ENCODE data around the gene COMMD10. TPM values are rescaled to one million over a fixed set of nuclear protein-coding genes. Genes with fewer than 3 reads are reported as not detected.

The COMMD10 gene
- total RNA-seq, 4 donors from 2014 or later = 17.6 to 35.7 (median 25.7) TPM

- intact Hi-C loops (cut with DNase I) = loop anchor here (5.0 to 10.0 kb wide), 2 partner anchors 435 to 807 kb away; partner anchors contain the start of gene SEMA6A
- 21% methylated on average over 4 of the region's 4 CpGs for WGBS
- Histone ChIP-seq H3K4me3 (no peak overlapping the region), H3K27ac (replicated peaks in 1 of 4) (no peak overlapping the region), H3K36me3 (peaks cover 0 to 8% (median 1%) of the 10 kb centered on the region in 4 donors), H3K4me1 (peaks cover 0 to 8% (median 0%) of the 10 kb centered on the region in 4 donors), H3K27me3 (no peaks in the 10 kb centered on the region), H3K9me3 (no peaks in the 10 kb centered on the region)
- no peak for DNase-seq (ENCODE audit: extremely low spot score)
- TF ChIP-seq EP300 (IDR thresholded peaks at IDR 0.05) = no peak
- no peak for TF ChIP-seq POLR2AphosphoS5 (IDR thresholded peaks at IDR 0.05)
- peak; percentile 56 to 75 (median 70) for TF ChIP-seq CTCF (IDR thresholded peaks at IDR 0.05)
- TF ChIP-seq POLR2A (IDR thresholded peaks at IDR 0.05; ENCODE audit: low read depth) = no peak
Measured at GRCh38 chr5:116137544-116138378, 52.9 kb downstream of the COMMD10 start.

GRCh38 chr5:116142495-116142894 lies 57.7 kb downstream of the COMMD10 start:
- Histone ChIP-seq H3K4me1 (peaks cover 0 to 7% (median 0%) of the 10 kb centered on the region in 4 donors), H3K27me3 (no peaks in the 10 kb centered on the region), H3K4me3 (no peak overlapping the region), H3K27ac (replicated peaks in 1 of 4) (no peak overlapping the region), H3K9me3 (no peaks in the 10 kb centered on the region), H3K36me3 (no peaks in the 10 kb centered on the region)
- 96% methylated on average over 3 of the region's 3 CpGs for WGBS
- no peak for DNase-seq (ENCODE audit: extremely low spot score)
- TF ChIP-seq EP300 (IDR thresholded peaks at IDR 0.05) (no peak), POLR2A (IDR thresholded peaks at IDR 0.05; ENCODE audit: low read depth) (no peak), POLR2AphosphoS5 (IDR thresholded peaks at IDR 0.05) (no peak), CTCF (IDR thresholded peaks at IDR 0.05) (no peak)
- intact Hi-C loops (cut with DNase I) = no loop called here

GRCh38 chr5:116144103-116144502 lies 59.3 kb downstream of the COMMD10 start:
- intact Hi-C loops (cut with DNase I) = no loop called here
- Histone ChIP-seq H3K4me1 (no peaks in the 10 kb centered on the region), H3K9me3 (no peaks in the 10 kb centered on the region), H3K27ac (replicated peaks in 1 of 4) (no peak overlapping the region), H3K36me3 (no peaks in the 10 kb centered on the region), H3K27me3 (no peaks in the 10 kb centered on the region), H3K4me3 (no peak overlapping the region)
- TF ChIP-seq POLR2AphosphoS5 (IDR thresholded peaks at IDR 0.05) (no peak), EP300 (IDR thresholded peaks at IDR 0.05) (no peak), CTCF (IDR thresholded peaks at IDR 0.05) (no peak), POLR2A (IDR thresholded peaks at IDR 0.05; ENCODE audit: low read depth) (no peak)
- no peak for DNase-seq (ENCODE audit: extremely low spot score)

GRCh38 chr5:116144991-116145390 lies 60.2 kb downstream of the COMMD10 start:
- H3K27me3 ChIP-seq = no peaks in the 10 kb centered on the region
- DNase-seq (ENCODE audit: extremely low spot score) = no peak
- intact Hi-C loops (cut with DNase I) = no loop called here
- H3K36me3 ChIP-seq = no peaks in the 10 kb centered on the region
- no peak overlapping the region for H3K4me3 ChIP-seq
- WGBS = 94% methylated on average over 2 of the region's 2 CpGs
- no peaks in the 10 kb centered on the region for H3K9me3 ChIP-seq
- TF ChIP-seq POLR2AphosphoS5 (IDR thresholded peaks at IDR 0.05) (no peak), EP300 (IDR thresholded peaks at IDR 0.05) (no peak), POLR2A (IDR thresholded peaks at IDR 0.05; ENCODE audit: low read depth) (no peak), CTCF (IDR thresholded peaks at IDR 0.05) (no peak)
- H3K27ac ChIP-seq (replicated peaks in 1 of 4) = no peak overlapping the region
- H3K4me1 ChIP-seq = no peaks in the 10 kb centered on the region
